Measurements from ENCODE around the gene SLC22A23.

SLC22A23 gene

GRCh38 chr6:3330199-3330598 lies 126.7 kb downstream of the SLC22A23 start:
- no peak for DNase-seq

DNA sequence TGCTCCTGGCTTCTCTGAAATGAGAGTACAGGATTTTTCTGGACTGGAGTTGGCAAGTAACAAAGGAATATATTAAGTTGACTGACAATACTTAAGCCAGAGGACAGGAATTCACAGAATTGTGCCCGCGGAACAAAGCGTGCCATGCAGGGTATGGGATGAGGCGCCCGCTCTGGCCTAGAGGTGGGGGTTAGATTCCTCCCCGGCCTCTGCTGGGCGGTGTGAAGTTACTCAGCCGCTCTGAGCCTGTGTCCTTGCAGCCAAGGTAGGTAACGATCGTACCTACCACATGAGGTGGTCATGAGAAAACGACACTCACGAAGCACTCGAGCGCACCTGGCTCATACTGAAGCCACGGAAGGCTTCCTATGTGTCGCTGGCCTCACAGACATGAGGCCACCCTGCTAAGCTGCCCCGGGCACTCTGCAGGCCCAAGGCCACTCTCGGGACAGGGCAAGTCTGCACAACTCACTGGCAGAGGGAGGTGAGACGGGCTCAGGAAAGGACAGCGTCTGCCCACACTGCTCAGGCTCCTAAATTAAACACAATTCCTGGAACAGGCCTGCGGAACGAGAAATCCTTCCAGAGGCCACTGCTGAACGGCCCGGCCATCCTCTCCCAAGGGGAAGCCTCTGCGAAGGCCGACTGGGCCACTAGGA lies 127.3 kb downstream of the SLC22A23 start:
- DNase-seq = no peak

DNA sequence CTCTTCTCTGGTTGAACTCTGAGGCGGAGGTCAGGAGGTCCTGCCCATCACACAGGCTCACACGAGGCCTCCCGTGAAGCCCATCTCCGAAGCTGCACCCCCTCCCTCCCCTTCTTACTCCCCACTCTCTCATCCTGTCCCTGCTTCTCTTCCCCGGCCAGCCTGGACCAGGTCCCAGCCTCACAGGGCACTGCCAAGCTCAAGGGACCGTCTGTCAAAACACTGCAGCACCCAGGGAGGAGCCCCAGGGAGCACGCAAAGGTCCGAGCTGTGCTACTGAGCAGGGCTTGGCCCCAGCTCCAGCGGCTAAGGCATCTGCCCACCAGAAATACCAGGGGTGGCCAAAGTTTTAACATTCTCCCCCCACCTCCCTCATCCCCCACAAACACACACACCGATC lies 128.1 kb downstream of the SLC22A23 start:
- DNase-seq = no peak

DNA sequence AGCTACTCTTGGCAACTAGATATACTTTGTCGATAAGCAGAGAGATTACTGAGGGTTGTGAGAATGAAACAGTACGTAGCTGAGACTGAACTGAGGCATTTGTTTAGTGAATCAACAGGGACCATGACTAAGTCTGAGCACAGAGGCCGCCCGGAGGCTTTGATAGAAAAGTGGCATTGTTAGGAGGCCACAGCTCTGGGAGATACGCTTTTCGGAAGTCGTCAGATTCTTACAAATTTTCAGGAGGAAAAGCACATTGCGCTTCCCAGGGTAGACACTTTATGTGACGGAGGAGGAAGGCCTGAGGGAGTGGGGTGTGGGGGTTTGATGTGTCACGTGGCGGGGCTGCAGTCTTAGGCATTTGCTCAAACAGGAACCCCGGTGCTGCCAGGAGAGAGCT lies 128.7 kb downstream of the SLC22A23 start:
- DNase-seq = no peak

DNA sequence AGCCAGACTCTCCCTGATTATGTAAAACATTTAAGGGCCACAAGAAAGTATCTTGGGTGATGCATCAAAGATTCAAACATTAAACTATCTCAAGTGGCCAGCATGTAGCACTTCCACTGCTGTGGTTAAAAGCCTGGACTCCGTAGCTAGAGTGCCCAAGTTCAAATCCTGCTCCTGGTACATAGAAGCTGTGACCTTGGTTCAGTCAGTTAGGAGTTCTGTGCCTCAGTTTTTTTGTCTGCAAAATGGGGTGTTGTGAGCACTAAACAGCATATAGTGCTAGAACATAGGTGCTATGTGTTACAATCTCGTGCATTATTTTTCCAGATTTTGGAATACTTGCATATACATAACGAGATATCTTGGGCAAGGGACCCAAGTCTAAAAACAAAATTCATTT lies 129.4 kb downstream of the SLC22A23 start:
- DNase-seq = no peak

DNA sequence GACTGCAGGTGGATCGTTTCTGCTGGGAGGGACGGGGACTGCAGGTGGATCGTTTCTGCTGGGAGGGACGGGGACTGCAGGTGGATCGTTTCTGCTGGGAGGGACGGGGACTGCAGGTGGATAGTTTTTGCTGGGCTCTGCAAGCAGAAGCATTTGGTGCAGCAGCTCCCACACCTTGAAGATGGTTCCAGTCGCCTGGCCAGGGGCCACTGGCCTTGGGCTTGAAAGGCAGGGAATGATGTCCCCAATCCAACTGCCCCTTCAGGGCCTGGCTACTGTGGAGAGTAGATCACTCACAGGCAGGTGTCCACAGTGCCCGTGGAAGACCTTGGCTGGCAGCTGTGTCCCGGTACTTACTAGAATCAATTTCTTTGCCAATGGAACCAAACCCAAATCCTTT lies 129.9 kb downstream of the SLC22A23 start:
- no peak for DNase-seq

DNA sequence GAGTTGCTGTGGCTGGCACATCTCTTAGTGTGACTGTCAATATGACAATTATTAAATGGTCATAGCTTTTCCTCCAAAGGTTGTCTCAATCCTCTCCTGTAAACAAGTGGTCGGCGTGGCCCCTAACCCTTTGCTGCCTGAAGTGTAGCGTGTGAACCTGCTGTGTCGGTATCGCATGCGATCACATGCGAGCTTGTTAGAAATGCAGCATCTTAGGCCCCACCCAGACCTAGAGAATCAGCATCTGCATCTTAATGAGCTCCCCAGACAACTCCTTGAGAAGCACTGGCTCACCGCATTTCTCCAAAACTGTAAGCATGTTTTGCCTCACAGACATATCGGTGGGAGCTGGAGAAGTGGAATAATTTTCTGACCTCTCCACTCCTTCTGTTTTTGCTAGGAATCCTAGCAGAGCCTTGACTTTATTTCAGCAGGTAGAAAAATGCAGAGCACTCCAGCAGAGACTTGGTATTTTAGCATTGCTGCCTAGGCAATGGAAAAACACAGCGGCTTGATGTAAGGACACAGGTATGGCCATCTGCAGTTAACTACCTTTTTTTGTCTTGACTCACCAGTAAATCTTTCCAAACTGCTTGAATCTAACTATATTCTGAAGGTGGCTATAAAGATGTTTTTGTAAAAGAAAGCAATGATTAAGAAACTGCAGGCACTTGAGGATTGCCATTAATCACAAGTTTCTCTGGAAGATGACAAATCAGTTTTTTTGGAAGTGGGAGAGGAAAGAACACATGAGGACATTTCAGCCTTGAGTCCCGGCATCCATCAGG lies 130.5 kb downstream of the SLC22A23 start:
- DNase-seq = no peak

GRCh38 chr6:3325210-3325609 lies 131.6 kb downstream of the SLC22A23 start:
- no peak for DNase-seq

- DNase-seq = no peak
Observed at GRCh38 chr6:3324262-3324942, 132.4 kb downstream of the SLC22A23 start.

DNA sequence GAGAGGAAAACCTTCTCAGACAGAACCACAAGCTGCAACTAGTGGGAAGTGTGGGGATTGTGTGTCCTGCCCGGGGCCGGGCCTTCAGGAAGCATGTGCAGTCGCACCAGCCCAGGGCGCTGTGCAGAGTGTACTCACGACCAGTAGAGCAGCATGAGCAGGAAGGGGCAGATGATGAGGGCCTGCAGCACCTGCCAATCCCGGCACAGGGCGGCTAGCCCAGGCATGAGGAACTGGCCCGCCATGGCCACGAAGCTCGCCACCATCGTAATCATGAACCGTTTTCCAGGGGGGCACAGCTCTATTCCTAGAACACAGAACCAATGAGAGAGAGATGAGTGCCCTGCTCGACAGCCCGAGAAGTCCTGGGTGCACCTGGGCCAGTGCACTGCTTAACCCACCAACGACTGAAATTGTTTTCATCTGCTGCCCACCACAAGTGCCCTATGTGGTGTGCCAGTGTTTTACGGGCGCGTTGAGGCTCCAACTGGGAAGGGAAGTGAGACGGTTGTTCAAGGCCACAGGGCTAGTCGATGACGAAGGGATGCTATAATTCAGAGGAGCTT lies 133.1 kb downstream of the SLC22A23 start:
- DNase-seq = no peak

DNA sequence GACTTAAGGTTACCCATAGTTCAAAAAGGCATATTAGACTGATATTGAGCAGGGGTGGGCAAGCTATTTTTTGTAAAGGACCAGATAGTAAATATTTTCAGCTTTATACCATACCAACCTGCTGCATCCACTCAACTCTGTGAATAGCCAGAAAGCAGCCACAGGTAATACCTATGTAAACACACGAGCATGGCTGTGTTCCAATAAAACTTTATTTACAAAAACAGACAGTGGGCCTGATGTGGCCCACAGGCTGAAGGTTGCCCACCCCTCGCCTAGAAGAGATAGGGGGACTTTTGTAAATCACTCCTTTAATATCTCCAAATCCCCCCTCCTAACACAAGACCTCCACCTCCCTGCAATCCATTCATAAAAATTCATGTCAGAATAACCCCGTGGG lies 133.7 kb downstream of the SLC22A23 start:
- DNase-seq = no peak

- no peak for DNase-seq
Observed at GRCh38 chr6:3322366-3322890, 134.4 kb downstream of the SLC22A23 start.

GRCh38 chr6:3321875-3322274 lies 135.0 kb downstream of the SLC22A23 start:
- peak; percentile 44 for DNase-seq

- no peak for DNase-seq
Observed at GRCh38 chr6:3321042-3321441, 135.8 kb downstream of the SLC22A23 start.

GRCh38 chr6:3320238-3320811 lies 136.5 kb downstream of the SLC22A23 start:
- no peak for DNase-seq

- no peak for DNase-seq
Observed at GRCh38 chr6:3319610-3320200, 137.1 kb downstream of the SLC22A23 start.

GRCh38 chr6:3318821-3319540 lies 137.9 kb downstream of the SLC22A23 start:
- DNase-seq = no peak

- DNase-seq = no peak
Observed at GRCh38 chr6:3318226-3318625, 138.6 kb downstream of the SLC22A23 start.

- DNase-seq = no peak
Observed at GRCh38 chr6:3317741-3318211, 139.1 kb downstream of the SLC22A23 start.

- no peak for DNase-seq
Observed at GRCh38 chr6:3316818-3317217, 140.0 kb downstream of the SLC22A23 start.

GRCh38 chr6:3316331-3316730 lies 140.5 kb downstream of the SLC22A23 start:
- no peak for DNase-seq

DNA sequence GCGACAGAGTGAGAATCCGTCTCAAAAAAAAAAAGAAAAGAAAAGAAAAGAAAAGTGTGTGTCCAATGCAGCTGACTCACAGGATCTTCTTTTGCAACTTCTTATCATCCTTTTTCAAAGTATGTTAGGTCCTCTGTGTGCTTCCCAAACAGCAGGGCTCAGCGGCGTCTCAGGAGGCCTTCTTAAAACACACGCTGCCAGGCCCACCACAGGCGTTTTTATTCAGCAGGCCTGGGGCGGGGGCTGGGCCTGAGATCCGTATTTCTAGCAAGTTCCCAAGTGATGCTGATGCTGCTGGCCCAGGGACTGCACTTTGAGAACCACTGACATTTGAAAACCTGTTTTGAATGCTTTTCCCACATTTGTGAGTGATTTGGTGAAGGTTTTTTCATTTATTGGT lies 141.0 kb downstream of the SLC22A23 start:
- DNase-seq = no peak
